HG02678 (cell line): ENCODE results near the gene TBXA2R.
"Not testable (repeated sequence)": the region's sequence is repeated elsewhere in the genome, so short reads cannot be mapped to it uniquely, and the experiment has no call there.

Source experiments
- ATAC-seq: cut with Tn5 transposase; IDR thresholded peaks from one replicate; pipeline ENCODE4 v1.9.1; 2021; ENCODE audit warnings: mild to moderate bottlenecking, moderate library complexity; ENCODE audit not compliant: unreplicated experiment

TBXA2R gene

DNA sequence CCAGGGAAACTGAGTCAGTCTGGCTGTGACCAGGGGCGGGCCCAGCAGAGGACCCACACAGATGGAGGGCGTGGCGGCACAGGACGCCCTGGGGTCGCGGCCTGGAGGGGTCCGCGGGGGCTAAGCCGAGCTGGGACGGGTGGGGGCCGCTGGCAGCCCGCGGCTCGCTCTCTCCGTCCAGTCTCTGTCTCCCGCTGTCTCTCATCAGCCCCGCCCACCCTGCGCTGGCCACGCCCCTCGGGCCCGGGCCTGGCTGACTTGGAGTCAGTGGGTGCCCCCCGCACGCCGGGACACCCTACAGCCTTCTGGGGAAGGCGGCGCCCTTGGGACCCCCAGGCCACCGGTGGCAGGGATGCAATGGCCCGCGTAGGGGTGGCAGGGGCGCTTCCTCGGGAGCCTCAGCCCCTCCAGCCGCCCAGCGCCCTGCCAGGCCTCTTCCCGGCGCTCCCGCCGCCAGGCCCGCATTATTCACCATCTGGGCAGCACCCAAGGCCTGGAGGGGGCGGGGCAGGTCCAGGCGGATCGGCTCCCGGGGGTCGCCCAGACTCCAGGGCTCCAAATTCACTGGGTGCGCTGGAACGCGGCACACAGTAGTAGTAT, at the start of gene TBXA2R:
TBXA2R (minus strand) TSS at position 186 of the 600 bp plus-strand sequence. CDS start 6,241 bp downstream, outside the sequence.
- ATAC-seq: no peak

DNA sequence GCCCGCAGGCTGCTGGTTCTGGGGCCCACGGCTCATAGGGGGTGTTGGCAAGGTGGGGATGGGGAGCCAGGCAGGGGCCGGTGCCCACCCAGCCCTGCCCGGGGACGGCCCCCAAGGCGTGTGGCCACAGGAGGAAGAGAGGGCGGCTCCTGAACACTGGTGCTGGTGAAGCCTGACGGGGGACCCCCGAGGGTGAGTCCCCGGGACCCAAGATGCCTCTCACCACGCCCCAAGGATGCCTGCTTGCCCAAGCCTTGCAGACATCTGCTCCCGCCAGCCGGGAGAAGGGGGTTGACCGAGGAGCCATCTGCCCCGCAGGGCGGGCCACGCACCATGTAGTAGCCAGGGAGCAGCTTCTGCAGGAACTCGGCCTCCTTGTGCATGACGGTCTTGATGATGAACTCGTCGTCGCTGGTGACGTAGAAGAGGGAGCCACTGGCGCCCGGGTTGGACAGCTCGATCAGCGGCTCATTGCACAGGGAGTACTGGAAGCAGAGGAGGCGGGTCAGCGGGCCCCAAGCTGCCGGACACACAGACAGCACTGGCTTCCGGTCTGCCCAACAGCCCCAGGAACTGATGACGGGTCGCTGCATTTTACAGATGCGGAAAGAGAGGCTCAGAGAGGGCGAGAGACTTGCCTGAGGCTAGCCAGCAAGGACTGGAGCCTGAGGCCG, 49.5 kb upstream of the TBXA2R start:
- no peak for ATAC-seq

DNA sequence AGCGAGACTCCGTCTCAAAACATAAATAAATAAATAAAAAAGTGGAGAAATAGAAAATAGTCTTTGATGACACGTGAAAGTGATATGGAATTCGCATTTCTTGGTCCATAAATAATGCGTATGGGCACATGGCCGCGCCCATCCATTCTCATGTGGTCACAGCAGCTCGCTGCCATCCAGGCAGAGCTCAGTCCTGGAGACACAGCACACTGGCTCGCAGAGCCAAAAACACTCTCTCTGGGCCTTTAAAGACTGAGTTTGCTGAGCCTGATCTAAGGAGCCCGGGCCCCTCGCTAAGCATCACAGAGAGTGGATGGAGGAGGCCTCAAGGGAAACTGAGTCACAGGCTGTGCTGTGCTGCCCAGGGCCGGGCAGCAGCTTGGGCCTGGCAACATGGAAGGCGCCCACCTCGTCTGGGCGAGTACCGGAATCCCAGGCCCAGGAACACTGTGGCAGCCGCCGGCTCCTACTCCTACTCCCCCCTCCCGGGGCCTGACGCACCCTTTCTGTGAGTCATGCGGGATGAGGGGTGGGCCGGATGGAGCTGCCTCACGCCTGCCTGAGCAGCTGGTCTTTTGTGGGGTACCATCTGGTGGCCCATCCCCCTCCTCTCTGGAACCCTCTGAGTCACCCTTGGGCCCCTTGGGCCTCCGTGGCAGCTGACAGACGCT, 48.9 kb upstream of the TBXA2R start:
- no peak for ATAC-seq

DNA sequence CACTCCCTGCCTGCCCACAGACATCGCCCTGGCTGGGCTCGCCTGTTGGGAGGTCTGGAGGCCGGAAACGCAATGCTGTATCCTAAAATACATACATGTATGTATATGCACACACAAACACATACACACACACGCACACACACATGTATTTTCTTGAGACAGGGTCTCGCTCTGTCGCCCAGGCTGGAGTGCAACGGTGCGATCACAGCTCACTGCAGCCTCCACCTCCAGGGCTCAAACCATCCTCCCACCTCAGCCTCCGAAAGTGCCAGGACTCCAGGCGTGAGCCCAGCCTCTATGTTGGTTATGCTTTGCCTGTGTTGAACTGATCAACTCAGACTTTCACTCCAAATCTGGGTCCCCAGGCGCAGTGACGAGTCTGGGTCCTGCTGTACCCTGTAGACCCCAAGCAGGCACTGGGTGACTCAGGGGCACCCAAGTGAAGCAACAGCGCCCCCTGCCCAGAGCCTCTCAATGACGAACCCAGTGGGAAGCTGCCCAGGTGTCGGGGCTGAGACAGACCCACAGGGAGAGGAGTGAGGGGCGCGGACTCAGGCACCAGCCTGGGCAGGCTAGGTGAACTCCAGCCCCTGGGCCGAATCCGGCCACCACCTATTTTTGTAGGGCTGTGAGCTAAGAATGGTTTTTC, 47.3 kb upstream of the TBXA2R start:
- ATAC-seq: no peak

DNA sequence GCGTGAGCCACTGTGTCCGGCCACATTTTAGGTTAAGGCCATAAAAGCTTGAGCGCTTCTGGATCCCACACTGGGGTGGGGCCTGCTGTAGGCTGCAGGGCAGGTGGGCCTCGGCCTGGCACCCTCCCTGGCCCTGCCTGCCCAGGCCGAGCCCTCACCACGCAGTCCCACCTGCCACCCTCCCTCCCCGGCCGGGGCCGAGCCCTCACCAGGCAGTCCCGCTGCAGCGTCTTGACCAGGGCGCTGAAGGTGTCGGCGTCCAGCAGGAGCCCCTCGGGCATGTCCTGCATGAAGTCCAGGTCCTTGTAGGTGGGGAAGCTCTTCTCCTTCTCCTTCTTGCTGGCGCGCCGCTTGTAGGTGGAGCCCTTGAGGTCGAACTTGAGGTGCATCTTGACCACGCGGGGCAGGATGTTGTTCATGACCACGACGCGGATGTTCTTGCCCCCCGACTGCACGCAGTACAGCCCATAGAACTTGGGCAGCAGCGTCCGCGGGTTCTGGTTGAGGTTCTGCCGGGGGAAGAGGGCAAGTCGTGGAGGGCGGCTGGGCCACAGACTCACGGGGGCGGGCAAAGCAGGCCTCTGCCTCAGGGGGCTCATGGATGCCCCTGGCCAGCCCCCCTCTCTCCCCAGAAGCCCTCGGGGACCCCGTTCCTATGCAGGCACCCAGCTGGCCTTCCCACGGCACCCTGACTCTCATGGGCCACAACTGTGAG, 46.6 kb upstream of the TBXA2R start:
- no peak for ATAC-seq

DNA sequence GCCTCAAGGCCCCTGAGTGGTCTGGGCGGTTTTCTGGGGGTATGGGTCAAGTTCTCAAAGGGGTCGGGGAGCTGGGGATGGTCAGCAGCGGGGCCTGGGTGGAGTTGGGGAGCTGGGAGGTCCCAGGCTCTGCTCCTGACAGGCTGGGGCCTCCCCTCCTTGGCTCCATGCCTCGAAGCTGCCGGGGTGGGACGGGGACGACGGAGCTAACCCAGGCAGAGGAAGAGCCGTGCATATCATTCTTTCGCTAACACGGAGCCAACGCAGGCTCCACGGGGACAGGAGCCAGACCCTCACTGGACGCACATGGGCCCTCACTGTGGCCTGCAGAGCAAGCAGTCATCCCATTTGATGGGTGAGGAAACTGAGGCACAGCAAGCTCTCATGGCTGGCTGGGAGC, 45.7 kb upstream of the TBXA2R start:
- no peak for ATAC-seq

DNA sequence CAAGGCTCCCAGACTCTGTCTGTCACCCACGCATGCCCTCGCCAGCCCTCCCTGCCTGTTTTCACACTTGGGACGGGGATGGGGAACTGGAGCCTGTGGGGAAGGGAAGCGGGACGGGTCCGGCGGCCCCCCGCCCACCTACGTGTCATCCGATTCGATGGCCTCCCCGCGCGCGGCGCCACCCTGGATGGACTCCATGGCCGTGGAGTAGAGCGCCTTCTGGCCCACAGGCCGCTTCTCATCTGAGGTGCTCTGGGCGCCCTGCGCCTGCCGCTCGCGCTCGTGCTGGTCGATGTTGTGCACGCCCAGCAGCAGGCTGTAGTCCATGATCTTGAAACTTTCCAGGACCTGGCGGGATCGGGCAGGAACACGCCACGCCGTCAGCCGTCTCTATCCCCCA, 45.0 kb upstream of the TBXA2R start:
- no peak for ATAC-seq

DNA sequence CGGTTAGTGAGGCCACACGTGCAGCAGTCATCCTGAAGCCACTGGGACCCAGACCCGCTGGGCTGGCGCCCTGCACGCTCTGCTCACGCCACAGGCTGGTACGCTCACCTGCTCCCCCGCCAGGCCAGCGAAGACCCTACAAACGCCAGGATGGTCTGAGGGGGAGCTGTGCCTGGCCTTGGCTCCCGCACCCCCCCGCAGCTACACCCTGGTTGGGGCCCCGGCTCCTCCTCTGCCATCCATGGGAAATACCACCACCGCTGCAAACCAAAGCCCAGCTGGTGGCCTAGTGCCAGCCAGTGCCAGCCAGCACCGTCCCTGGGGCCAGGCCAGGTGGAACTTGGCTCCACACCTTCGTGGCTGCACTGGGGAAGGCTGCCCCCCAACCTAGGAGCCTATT, 43.2 kb upstream of the TBXA2R start:
- ATAC-seq: no peak

DNA sequence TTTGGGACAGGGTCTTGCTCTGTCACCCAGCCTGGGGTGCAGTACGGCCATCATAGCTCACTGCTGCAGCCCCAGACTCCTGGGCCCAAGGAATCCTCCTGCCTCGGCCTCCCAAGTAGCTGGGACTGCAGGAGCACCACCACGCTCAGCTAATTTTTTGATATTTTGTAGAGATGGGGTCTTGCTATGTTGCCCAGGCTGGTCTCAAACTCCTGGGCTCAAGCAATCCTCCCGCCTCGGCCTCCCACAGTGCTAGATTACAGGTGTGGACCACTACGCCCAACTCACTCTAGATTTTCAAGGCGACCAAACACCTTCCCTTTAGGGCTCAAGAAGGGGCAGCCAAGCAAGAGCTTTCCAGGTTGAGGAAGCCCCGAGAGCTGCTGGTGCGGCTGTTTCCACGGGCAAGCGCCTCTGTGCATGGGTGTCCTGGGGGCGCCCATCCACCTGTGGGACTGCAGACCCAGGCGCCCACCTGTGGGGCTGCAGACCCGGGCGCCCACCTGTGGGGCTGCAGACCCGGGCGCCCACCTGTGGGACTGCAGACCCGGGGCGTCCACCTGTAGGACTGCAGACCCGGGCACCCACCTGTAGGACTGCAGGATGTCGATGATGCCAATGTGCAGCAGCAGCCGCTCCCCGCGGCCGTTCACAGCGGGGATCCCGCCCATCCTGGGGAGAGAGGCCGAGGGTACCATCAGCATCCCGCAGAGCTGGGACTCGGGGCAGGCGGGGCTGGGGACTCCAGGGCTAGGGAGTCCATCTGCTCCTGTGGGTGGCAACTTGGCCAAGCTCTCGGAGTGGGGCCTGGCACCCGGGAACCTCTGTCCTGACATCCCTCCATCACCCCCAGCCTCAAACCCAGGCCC, 41.6 kb upstream of the TBXA2R start:
- ATAC-seq: no peak

DNA sequence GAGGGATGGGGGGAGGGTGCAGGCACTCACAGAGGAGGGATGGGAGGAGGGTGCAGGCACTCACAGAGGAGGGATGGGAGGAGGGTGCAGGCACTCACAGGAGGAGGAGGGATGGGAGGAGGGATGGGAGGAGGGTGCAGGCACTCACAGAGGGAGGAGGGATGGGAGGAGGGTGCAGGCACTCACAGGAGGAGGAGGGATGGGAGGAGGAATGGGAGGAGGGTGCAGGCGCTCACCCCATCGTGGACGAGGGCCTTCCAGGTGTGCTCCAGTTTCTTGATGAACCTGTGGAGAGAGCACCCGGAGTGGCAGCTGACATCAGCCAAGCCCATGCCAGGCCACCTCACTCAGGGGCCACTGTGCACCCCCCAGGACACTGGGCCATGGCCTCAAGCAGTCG, 40.4 kb upstream of the TBXA2R start:
- ATAC-seq: not testable (repeated sequence)

DNA sequence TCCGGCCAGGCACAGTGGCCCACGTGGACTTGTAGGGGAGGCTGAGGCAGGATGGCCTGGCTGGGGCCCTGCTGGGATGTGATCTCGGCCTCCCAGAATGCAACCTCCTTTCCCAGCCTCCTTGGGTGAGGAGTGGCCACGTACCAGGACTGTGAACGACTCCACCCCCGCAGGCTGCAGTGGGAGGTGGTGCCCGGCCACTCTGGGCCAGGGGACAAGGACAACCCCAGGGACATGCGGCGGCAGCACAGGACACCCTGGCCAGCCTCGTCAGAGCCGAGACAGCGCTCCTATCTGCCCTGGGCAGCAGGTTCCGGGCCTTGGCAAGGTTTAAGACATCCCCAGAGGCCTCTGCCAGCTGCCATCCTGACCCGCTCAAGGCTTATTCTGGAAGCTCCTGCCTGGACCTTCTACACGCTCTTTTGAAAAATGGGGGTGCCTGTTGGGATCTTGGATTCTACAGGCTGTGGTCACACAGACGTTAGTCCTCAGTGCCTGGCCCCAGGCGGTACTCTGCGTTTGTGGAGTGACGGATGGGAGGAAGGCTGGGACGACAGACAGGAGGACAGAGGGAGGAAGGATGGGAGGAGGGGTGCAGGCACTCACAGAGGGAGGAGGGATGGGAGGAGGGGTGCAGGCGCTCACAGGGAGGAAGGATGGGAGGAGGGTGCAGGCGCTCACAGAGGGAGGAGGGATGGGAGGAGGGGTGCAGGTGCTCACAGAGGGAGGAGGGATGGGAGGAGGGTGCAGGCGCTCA, 39.8 kb upstream of the TBXA2R start:
- ATAC-seq: no peak

DNA sequence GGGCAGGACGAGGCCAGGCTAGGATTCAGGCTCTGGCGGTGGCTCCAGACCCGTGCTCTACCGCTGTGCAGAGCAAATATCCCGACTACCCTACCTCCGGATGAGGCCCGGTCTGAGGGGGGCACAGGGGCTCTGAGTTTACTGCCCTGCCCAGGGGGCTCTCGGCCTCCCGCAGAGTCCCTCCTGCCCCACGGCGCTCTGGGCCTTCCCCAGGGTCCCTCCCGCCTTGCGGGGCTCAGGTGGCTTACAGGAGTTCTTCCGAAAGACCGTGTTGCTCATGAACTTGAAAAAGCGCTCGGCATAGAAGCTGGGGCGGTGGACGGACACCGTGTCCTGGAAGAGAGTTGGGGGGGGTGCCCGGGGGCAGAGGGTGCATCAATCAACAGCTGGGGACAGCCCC, 39.1 kb upstream of the TBXA2R start:
- ATAC-seq: no peak

DNA sequence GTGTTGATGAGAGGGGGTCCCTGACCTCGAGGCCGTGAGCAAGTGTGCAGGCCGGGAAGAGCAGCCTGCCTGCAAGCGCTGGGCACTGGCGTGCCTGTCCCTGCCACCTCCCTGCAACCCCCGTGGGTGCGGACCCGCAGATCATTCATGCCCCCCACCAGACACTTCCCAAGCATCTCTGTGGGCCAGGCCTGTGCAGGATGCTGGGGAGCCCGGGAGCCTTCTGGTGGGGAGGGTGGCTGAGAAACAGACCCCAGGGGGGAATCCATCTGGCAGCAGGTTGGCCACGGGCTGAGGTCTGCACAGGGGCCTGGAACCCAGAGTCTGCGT, 38.4 kb upstream of the TBXA2R start:
- no peak for ATAC-seq

DNA sequence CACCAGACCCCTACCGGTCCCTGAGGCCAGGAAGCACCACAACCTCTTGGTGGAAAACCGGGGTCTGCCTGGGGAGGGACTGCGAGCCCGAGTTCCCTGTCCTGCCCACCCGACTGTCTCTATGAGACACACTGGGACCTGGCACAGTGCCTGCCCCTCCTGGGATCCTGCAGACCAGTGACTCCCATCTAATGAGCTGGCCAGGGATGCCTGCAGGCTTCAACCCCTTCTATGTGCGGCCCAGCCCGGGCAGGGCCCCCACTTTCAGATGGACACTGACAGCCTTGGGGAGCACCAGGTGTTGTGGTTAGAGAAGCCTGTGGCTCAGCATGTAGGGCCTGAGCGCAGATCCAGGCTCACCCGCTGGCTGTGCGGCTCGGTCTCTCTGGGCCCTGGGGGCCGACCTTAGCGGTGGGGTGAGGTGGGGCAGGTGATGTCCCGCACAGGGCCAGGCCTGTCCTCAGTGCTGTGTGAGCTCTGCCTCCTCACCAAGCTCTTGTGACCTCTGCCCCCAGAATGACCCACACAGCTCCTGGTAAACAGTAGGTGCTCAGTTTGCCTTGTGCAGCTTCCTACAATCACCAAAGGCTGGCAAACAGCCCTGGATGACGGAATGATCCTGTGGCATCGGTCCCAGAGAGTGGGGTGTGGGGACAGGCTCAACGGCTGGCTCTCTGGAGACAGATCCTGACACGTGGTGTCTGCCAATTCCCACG, 37.8 kb upstream of the TBXA2R start:
- no peak for ATAC-seq

DNA sequence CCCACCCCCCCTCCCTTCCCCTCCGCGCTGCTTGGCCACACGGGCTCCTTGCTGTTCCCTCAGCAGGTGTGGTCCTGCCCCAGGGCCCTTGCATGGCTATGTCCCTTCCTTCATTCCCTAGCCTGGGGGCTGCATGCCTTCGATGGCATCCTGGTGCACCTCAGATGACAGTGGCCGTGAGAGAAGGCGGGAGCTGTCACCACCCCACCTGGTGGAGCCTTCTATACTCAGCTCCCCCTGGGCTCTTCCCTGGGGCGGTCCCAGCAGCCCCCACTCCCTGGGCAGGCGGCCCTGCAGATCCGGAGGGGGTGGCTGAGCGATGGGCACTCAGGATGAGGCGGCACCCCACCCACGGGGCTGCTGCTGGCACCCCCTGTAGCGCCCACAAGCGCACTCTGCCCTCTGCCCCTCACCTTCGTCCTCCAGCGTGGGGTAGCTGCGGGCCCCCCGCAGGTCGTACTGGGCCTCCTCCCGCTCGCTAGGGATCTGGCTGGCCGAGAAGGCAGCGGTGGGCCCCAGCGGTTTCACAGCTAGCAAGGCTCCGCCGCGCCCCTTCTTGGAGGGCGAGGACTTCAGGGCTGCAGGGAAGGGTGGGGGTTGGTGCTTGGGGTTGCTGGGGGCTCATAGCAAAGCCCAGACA, 37.1 kb upstream of the TBXA2R start:
- no peak for ATAC-seq

DNA sequence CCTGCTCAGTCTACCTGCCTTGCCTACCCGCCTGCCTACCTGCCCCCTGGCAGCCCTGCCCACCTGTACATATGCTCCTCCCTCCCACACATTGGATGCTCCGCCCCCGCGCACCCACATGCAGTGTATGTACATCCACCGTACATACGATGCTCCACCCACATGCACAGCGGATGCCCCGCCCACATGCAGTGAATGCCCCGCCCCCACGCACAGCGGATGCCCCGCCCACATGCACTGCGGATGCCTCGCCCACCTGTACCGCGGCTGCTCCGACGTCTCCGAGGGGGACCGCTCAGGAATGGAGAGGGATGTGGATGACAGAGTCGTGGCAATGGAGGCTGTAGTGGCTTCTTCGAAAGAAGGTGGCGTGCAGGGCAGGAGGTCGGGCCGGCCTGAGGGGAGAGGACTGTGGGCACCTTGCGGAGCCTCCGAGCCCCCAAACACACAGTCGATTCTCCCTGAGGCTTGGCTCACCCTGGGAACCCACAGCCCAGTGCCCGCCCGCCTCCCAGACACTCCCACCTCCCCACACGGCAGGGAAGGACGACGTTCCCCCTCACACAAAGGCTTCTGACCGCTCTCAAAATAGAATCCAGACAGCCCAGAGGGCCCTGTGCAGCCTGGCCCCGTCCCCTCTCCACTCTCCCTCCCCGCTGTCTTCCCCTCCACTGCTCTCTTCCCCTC, 36.5 kb upstream of the TBXA2R start:
- ATAC-seq: no peak

DNA sequence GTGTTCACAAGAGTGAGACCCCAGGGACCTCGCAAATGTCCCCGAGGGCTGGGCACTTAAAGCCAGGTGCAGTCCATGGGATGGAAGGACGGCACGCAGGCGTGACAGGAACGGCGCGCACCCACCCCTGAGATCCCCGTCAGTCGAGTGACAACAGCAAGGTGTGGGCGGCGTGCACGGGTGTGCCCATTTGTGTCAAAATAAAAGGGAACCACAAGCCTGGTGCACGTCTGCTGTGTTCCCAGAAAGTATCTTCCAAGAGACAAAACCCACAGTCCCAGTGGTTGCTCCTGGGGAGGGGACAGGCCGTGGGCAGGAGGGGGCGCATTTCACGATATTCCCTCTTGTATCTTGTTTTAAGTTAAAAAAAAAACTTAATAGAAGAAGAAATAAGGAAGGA, 35.6 kb upstream of the TBXA2R start:
- ATAC-seq: no peak
